ENCODE measurements around the gene ARID1B.

The ARID1B gene

GRCh38 chr6:157116426-157116825, 339.2 kb downstream of the ARID1B start:
- DNase-seq = no peak

DNA sequence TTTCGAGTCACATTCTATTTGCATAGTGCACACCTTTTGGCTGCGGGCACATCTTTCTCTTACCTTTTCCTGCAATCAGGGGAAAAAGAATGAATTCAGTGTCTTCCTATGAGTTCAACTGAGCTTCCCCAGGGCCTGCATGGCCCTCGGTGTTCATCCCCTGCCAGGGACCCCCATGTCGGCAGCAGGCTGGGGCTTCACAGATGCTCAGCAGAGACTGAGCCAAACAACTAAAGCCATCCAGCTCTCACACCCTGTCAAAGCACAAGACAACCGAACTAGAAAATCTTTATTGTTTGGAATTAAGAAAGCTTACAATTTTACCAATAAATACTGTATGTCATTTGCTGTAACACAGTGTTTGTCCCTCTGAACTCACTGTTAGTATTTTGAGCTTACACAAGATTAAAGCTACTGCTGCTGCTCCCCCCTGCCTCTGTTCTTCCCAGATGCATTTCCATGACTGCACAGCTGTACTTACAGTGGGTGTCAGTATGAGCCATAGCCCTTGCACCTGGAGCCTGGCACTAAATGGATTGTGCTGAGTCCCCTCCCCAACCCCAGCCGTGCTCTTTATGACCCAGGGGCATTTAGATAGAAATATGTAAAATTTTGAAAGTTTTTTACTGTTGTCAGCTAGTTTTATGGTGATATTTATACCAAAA, 340.4 kb downstream of the ARID1B start:
- no peak for DNase-seq

DNA sequence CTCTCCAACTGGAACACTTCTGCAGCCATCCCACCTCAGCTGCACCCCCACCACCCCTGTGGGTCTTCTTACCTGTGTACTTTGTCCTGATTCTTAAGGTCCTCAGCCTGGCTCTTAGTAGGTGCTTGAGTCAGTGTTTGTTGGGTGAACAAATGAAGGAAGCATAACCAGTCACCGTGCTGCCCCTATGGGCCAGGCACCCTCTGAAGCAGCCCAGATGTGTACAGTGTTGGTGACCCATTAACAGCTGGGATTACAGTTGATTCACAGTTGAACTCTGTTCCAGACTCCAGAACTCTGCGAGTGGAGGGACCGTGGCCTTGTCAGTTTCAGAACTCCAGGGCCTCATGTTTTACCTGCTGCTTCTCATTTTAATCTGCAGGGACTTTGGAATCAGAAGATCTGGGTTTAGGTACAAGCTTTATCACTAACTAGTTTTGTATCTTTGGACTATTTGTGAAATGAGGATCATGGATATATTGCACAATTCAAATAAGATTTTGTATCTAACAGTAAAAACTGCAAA, 342.4 kb downstream of the ARID1B start:
- DNase-seq = no peak

DNA sequence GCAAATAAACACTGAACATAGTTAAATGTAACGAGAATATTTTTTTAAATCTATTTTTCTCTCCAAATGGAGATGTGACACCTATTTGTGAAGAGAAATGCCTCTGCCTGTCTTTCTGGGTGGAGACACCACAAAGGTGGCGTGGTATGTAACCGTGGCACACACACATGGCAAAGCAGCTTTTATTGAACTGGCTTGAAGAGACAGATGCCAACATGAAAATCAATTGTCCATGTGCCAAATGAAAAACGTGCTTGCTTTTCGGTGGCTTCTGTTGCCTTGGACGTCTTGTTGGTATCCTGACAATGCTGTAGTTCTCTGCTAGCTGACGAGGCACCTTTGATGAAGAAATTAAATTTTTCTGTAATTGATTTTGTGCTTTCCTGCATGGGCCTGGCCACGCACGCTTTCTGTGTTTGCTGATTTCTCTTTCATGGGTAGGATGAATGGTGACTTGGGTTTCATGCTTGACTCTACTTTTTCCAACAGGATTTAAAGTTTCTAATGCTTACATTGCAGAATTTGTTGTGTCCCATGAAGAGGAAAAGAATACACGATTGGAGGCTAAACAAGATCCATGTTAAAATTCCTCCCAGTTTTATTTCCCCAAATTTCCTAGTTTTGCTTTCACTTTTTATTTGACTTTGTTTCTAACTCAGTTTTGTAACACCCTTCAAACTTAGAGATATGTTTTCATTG, 343.5 kb downstream of the ARID1B start:
- DNase-seq = no peak

GRCh38 chr6:157121897-157122296, 344.7 kb downstream of the ARID1B start:
- no peak for DNase-seq

- no peak for DNase-seq
Measured at GRCh38 chr6:157123234-157123633, 346.1 kb downstream of the ARID1B start.

- DNase-seq = peak; percentile 14
Measured at GRCh38 chr6:157124485-157125254, 347.5 kb downstream of the ARID1B start.

DNA sequence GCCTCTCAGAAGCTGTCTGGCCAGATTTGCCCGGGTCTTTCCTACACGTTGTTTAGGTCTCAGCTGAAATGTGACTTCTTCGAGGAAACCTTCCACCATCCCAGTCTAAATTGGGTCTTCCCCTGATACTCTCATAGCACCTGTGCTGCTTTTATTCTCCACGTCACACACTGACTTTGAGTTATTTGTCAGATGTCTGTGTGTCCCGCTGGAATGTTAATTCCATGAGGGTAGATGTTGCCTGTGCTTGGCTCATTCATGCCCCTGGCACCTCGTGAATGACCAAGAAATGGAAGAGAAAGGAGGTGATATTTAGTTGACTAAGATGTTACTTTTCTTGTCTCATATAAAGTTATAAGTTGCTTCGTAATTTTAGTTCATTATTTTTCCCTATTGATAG, 348.4 kb downstream of the ARID1B start:
- DNase-seq = no peak

DNA sequence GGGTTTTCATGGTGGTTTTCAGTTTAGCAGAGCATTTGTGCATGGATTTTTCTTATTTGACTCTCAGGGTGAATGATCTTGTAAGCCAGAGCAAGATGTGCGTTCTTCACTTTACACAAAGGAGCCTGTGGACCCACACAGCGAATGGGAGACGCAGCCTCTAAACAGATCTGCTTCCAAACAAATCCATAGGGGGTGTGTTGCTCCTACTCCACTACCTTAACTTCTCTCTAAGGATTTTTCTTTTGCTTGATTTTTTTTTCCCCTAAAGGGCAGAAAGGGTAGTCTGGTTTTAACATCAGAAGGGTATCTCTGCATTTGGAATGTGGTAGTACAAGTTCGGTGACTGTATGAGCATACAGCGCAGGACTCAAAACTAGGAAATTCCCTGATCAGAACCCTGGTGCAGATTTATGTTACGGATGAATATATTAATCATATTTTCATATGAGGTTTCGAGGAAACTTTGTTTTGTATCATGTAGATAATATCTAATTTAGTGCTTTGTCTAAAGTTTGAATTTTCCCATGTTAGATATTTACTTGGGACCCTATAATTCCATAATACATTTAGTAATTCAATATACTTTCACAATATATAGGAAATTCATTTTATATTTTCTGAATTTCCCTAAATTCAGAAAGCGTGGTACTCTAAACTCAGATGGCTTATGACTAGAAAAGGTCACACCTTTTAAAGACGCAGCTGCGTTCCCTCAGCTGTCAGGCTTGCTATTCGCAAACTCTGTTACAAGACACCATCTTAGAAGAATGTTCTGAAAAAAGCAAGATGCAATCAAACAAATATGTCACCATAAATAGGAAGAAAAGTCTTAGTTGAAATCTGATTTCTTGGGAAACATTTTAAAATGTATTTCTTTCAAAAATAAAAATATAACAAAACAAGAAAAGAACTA, 349.3 kb downstream of the ARID1B start:
- DNase-seq = no peak

DNA sequence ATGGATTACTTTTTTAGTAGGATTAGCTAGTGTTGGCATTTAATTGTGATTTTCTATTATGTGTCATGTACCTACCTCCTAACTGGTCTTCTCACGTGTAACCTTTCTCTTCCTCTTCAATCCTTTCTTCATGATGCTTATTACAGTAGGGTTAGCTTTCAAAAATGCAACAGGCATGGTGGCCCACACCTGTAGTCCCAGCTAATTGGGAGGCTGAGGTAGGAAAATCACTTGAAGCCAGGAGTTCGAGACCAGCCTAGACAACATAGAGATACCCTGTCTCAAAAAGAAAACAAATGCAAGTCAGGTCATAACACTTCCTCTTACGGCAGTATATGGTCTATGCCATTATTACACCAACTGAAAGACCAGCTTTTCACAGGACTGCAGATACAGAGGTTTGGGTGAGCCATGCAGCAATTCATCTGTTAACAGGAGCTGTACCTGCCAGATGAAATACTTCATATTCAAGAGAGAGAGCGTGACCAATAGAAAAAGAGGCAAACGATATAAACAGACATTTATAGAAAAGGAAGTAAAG, 351.1 kb downstream of the ARID1B start:
- no peak for DNase-seq

GRCh38 chr6:157131250-157131649, 354.1 kb downstream of the ARID1B start:
- no peak for DNase-seq

DNA sequence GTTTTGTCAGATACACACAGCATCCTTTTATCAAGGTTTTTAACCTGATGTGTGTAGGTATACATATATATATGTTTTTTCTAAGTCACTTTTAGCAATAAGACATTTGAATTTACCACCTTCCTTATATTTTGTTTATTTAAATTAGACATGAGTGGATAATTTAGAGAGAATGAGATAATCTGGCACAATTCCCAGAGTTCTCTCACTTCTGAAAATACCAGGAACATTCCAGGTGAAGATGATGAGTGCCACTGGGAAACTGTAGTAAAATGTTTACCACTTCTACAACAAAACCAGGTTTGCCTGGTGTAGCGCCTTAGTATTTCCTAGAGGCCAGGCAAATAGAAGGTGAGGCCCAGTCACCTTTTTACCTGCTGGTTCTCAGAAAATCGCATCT, 356.7 kb downstream of the ARID1B start:
- DNase-seq = no peak

DNA sequence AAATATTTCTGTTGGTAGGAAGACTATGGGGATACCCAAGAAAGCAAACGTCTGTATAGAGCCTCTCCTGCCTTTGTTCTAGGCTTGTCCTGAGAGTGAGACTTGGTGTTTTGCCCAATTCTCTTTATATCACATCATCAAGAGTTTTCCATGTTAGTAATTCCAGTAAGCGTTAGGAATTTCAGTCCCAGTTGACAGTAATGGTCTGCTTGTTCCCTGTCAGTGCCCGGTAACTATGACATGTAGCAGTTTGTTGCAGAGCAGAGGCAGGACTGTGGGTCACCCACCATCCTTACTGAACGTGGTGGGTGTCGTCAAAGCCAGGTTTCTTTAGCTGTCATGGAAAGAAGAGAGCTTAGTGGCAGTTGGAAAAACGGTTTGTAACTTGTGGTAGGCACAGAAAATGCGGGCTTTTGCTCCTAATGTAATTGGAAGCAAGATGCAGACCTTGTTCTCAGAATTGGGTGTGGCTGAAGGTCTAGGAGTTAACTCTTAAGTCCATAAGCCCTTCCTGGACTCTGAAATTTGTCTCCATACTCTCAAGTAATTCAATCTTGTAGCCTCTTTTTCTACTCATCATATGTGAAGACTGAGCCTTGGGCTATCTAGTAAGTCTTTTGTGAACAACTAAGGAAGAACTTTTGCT, 357.3 kb downstream of the ARID1B start:
- peak; percentile 60 for DNase-seq

GRCh38 chr6:157135691-157136090, 358.5 kb downstream of the ARID1B start:
- no peak for DNase-seq

DNA sequence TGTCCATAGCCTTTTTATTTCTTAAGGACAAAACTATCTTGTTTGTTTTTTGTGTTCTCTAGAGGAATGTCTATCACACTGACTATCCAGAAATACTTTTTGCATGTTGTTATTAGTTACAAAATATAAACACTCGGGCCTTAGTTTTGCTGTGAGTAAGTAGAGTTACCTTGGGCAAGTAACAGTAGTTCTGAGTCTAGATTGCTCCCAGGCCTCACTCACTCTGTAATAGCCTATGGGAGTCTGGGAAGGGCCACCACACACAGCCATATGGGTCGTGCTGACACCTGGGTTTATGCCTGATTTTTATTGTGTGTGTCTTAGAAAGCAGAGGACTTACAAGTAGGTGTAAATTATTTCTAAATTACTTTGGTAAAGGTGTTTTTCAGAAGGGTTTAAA, 360.3 kb downstream of the ARID1B start:
- DNase-seq = no peak

GRCh38 chr6:157139054-157139708, 362.0 kb downstream of the ARID1B start:
- no peak for DNase-seq

- no peak for DNase-seq
Measured at GRCh38 chr6:157143171-157143889, 366.2 kb downstream of the ARID1B start.

GRCh38 chr6:157143890-157144798, 367.0 kb downstream of the ARID1B start:
- DNase-seq = no peak

DNA sequence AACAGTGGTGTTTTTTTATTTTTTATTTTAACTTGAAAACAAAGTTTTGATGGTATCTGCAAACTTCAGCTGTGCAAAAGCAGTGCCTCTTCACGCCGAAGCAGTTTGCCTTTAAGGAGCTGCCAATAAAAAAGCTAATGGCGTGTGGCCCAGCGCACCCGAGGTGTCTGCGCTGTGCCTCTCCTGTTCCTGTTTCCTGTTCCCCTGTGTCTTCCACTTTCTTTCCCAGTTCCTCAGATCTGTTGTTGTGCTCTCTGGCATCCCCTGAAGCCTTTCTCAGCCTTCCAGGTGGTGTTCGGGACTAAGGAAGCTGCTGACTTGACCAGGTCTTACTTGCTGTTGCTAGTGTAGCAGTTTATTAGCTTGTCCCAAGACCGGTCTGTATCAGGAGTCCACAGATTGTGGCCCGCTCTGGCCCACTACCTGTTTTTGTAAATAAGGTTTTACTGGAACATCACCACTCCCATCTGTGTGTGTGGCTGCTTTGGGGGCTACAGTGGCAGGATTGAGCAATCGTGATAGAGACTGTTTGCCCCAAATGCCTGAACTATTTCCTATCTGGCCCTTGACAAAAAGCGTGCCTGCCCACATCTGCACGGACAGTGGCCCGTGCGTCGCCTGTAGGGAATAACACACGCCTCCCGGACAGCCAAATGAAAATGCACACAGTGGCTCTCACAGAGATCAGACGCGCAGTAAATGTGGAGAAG, 367.8 kb downstream of the ARID1B start:
- DNase-seq = no peak
